ENCODE data around the gene PIGR. TPM values are rescaled to one million over a fixed set of nuclear protein-coding genes. Genes with fewer than 3 reads are reported as not detected.
A peak's percentile ranks its signal among the peaks of the same experiment; 100 is the strongest.

PIGR gene
- total and polyA plus RNA-seq, 2 of the 4 experiments (the other 2 are of a cell fraction) = not detected

- ChIA-PET CTCF (no interaction called here), POLR2A (ENCODE audit: unreplicated experiment) (no interaction called here)
- no TSS peak for BruUV-seq (replicated peaks)
- no peak overlapping the region for H4K5ac ChIP-seq (ENCODE audit: low read depth, low read length)
- TF ChIP-seq SMC3 (IDR thresholded peaks at IDR 0.05; ENCODE audit: low read depth, low read length) (peak; percentile 38), MXI1 (IDR thresholded peaks at IDR 0.05; ENCODE audit: borderline replicate concordance, low read depth, low read length) (no peak), RAD21 (IDR thresholded peaks at IDR 0.05; ENCODE audit: low read length) (peak; percentile 46)
- TF ChIP-seq, protein P1, sequence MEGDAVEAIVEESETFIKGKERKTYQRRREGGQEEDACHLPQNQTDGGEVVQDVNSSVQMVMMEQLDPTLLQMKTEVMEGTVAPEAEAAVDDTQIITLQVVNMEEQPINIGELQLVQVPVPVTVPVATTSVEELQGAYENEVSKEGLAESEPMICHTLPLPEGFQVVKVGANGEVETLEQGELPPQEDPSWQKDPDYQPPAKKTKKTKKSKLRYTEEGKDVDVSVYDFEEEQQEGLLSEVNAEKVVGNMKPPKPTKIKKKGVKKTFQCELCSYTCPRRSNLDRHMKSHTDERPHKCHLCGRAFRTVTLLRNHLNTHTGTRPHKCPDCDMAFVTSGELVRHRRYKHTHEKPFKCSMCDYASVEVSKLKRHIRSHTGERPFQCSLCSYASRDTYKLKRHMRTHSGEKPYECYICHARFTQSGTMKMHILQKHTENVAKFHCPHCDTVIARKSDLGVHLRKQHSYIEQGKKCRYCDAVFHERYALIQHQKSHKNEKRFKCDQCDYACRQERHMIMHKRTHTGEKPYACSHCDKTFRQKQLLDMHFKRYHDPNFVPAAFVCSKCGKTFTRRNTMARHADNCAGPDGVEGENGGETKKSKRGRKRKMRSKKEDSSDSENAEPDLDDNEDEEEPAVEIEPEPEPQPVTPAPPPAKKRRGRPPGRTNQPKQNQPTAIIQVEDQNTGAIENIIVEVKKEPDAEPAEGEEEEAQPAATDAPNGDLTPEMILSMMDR (conservative IDR thresholded peaks at IDR 0.05; ENCODE audit: low read depth, low read length) = peak; percentile 61
- no peak overlapping the region for H2BK120ac ChIP-seq (ENCODE audit: low read depth, low read length)
- peaks cover 26% of the 10 kb centered on the region for H3K27me3 ChIP-seq (ENCODE audit: control insufficient read depth, insufficient read depth, low read length)
- H3K27ac ChIP-seq (ENCODE audit: insufficient read depth, low read length) = no peak overlapping the region
- H3K4me2 ChIP-seq (ENCODE audit: low read depth, low read length) = no peak overlapping the region
- ATAC-seq (ENCODE audit: low read depth) (peak; percentile 40; the same call in 1 of the 2 replicates), DNase-seq (peak; percentile 7)
- no peak overlapping the region for H2AK9ac ChIP-seq (replicated peaks; ENCODE audit: low read depth, low read length, poor library complexity)
- no peak overlapping the region for H3K23ac ChIP-seq (ENCODE audit: low read depth, low read length)
- H3K56ac ChIP-seq (ENCODE audit: extremely low read depth, insufficient read depth, low read length) = no peak overlapping the region
- H4K20me1 ChIP-seq (ENCODE audit: insufficient read depth, low read length) = no peaks in the 10 kb centered on the region
- dilution Hi-C loops (cut with HindIII; ENCODE audit: low sequenced_read_pairs, unreplicated experiment) = no loop called here
- no peaks in the 10 kb centered on the region for H3K9me1 ChIP-seq (ENCODE audit: insufficient read depth, low read length)
- intact Hi-C loops (cut with micrococcal nuclease) = loop anchor here (5.0 kb wide), 1 partner anchor 142 kb away; no protein-coding TSS in a partner anchor
- H4K91ac ChIP-seq (ENCODE audit: insufficient read depth, low read depth, low read length) = no peak overlapping the region
- H3K14ac ChIP-seq (replicated peaks; ENCODE audit: low read depth, low read length) = no peak overlapping the region
- H3K4me3 ChIP-seq (ENCODE audit: insufficient read depth, low read depth, low read length) = no peak overlapping the region
- no peak overlapping the region for H3K9ac ChIP-seq (ENCODE audit: low read depth, low read length)
- no peak overlapping the region for H2AK5ac ChIP-seq (ENCODE audit: low read depth, low read length)
- no peaks in the 10 kb centered on the region for H3K9me3 ChIP-seq (ENCODE audit: control insufficient read depth, insufficient read depth, low read length)
- in situ Hi-C loops (cut with MboI; ENCODE audit: low sequenced_read_pairs) = no loop called here
- H2AFZ ChIP-seq (replicated peaks; ENCODE audit: low read length, poor library complexity) = peak overlapping the region; percentile 29
- H2BK15ac ChIP-seq (ENCODE audit: low read depth, low read length) = no peak overlapping the region
- H3K4ac ChIP-seq (ENCODE audit: low read depth, low read length) = no peak overlapping the region
- H3K18ac ChIP-seq (ENCODE audit: low read depth, low read length) = no peak overlapping the region
- no peak overlapping the region for H2BK5ac ChIP-seq (ENCODE audit: low read depth, low read length, poor library complexity, severe bottlenecking)
- H3K36me3 ChIP-seq (ENCODE audit: control insufficient read depth, insufficient read depth, low read length) = no peaks in the 10 kb centered on the region
- H4K8ac ChIP-seq (ENCODE audit: low read depth in 2 of 2, low read length in 2 of 2) = no peak overlapping the region
- 60% methylated on average over 1 of the region's 19 CpGs; no CpG with 5 or more reads in 1 of the 2 experiments for WGBS, 2 experiments (ENCODE audit: extremely low coverage in 2 of 2, insufficient read length in 1 of 2)
- no peak overlapping the region for H2BK20ac ChIP-seq (ENCODE audit: low read depth, low read length)
- H3K79me1 ChIP-seq (ENCODE audit: low read depth in 1 of 2, low read length in 2 of 2) = no peaks in the 10 kb centered on the region
- H3K4me1 ChIP-seq (ENCODE audit: control insufficient read depth, insufficient read depth, low read length) = no peaks in the 10 kb centered on the region
These were observed 10.7 kb downstream of the PIGR start for GRCh38 chr1:206935491-206936067.

Data from IMR-90 (cell line).